ENCODE data around the gene RECK. TPM values are rescaled to one million over a fixed set of nuclear protein-coding genes. Genes with fewer than 3 reads are reported as not detected.

The RECK gene
- total RNA-seq, 4 donors from 2014 or later = 14.3 to 37.7 (median 30.7) TPM

- Histone ChIP-seq H3K27ac (peak overlapping the region; percentile 81 to 91), H3K9me3 (no peaks in the 10 kb centered on the region), H3K4me1 (peaks cover 6 to 14% of the 10 kb centered on the region in 2 donors), H3K36me3 (no peaks in the 10 kb centered on the region), H3K4me3 (no peak overlapping the region), H3K27me3 (no peaks in the 10 kb centered on the region)
- DNase-seq = no peak
- intact Hi-C loops (cut with DNase I; ENCODE audit: low total_unique reads) = no loop called here
- no peak for TF ChIP-seq POLR2A (IDR thresholded peaks at IDR 0.05)
These were observed 106.5 kb downstream of the RECK start for GRCh38 chr9:36143245-36143641.

DNA sequence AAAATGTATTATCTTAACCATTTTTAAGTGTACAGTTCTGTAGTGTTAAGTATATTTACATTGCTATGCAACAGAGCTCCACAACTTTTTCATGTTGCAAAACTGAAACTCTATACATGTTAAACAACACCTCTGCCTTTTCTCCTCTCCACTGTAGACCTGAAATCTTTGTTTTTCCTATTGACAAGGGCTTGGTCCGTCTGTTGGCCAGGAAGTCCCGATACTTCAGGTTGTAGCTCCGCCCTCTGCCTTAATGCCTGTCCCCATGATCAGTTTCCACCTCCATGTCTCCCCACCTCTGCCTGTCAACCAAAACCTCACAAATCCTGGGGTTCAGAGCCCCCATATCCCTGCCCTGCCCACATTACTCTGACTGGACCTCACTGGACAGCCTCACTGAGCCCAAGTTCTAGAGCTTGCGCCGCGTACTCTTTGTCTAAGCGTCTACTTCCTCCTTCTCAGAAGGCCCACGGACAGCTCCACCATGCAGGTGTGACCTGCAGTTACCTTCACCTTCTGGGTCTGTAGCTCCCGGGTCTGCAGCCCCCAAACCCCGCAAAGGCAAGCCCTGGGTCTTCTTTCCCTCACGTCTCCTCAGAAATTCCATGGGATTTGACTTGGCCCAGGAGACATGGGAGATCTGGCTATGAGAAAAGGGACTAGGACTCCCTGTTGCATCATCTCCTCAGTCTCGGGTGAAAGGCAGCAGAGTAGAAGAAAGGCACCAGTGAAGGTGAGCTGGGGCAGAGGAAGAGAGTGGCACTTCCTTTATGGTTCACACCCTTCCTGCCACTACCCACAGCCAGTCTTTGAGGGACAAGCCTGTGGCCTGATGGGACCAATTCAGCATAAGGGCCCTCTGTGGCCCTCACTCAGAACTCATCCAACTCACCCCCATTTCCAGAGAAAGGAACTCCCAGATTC lies 107.9 kb downstream of the RECK start:
- peaks cover 14 to 15% of the 10 kb centered on the region in 2 donors for H3K4me1 ChIP-seq
- no peak overlapping the region for H3K4me3 ChIP-seq
- TF ChIP-seq POLR2A (IDR thresholded peaks at IDR 0.05) = no peak
- TF ChIP-seq, protein P1, sequence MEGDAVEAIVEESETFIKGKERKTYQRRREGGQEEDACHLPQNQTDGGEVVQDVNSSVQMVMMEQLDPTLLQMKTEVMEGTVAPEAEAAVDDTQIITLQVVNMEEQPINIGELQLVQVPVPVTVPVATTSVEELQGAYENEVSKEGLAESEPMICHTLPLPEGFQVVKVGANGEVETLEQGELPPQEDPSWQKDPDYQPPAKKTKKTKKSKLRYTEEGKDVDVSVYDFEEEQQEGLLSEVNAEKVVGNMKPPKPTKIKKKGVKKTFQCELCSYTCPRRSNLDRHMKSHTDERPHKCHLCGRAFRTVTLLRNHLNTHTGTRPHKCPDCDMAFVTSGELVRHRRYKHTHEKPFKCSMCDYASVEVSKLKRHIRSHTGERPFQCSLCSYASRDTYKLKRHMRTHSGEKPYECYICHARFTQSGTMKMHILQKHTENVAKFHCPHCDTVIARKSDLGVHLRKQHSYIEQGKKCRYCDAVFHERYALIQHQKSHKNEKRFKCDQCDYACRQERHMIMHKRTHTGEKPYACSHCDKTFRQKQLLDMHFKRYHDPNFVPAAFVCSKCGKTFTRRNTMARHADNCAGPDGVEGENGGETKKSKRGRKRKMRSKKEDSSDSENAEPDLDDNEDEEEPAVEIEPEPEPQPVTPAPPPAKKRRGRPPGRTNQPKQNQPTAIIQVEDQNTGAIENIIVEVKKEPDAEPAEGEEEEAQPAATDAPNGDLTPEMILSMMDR (IDR thresholded peaks at IDR 0.05) = no peak
- no peaks in the 10 kb centered on the region for H3K36me3 ChIP-seq
- H3K27ac ChIP-seq = peak overlapping the region in 1 of 2 donors; percentile 91
- no peaks in the 10 kb centered on the region for H3K9me3 ChIP-seq
- DNase-seq = no peak
- H3K27me3 ChIP-seq = no peaks in the 10 kb centered on the region
- intact Hi-C loops (cut with DNase I; ENCODE audit: low total_unique reads) = no loop called here

GRCh38 chr9:36145970-36146369 lies 109.3 kb downstream of the RECK start:
- peaks cover 14 to 16% of the 10 kb centered on the region in 2 donors for H3K4me1 ChIP-seq
- peak overlapping the region; percentile 84 to 89 for H3K27ac ChIP-seq
- no peak for TF ChIP-seq POLR2A (IDR thresholded peaks at IDR 0.05)
- TF ChIP-seq, protein P1 (IDR thresholded peaks at IDR 0.05) = no peak
- no peak overlapping the region for H3K4me3 ChIP-seq
- no peak for DNase-seq
- H3K36me3 ChIP-seq = no peaks in the 10 kb centered on the region
- H3K9me3 ChIP-seq = no peaks in the 10 kb centered on the region
- no peaks in the 10 kb centered on the region for H3K27me3 ChIP-seq
- intact Hi-C loops (cut with DNase I; ENCODE audit: low total_unique reads) = no loop called here

- DNase-seq = no peak
- Histone ChIP-seq H3K9me3 (no peaks in the 10 kb centered on the region), H3K27ac (peak overlapping the region; percentile 84 to 89), H3K36me3 (no peaks in the 10 kb centered on the region), H3K4me3 (no peak overlapping the region), H3K4me1 (peaks cover 14 to 16% of the 10 kb centered on the region in 2 donors), H3K27me3 (no peaks in the 10 kb centered on the region)
- TF ChIP-seq POLR2A (IDR thresholded peaks at IDR 0.05) = no peak
- TF ChIP-seq, protein P1 (IDR thresholded peaks at IDR 0.05) = no peak
- intact Hi-C loops (cut with DNase I; ENCODE audit: low total_unique reads) = no loop called here
These were observed 109.9 kb downstream of the RECK start for GRCh38 chr9:36146651-36147050.

GRCh38 chr9:36147441-36148175 lies 110.9 kb downstream of the RECK start:
- no peak for DNase-seq
- Histone ChIP-seq H3K4me3 (no peak overlapping the region), H3K27me3 (no peaks in the 10 kb centered on the region), H3K36me3 (no peaks in the 10 kb centered on the region), H3K27ac (peak overlapping the region; percentile 84 to 89), H3K9me3 (no peaks in the 10 kb centered on the region), H3K4me1 (peaks cover 14 to 16% of the 10 kb centered on the region in 2 donors)
- TF ChIP-seq, protein P1 (IDR thresholded peaks at IDR 0.05) = no peak
- TF ChIP-seq POLR2A (IDR thresholded peaks at IDR 0.05) = no peak
- intact Hi-C loops (cut with DNase I; ENCODE audit: low total_unique reads) = no loop called here

Measured in uterus (tissue), 4 donors.